ENCODE measurements around the gene SNU13. TPM values are rescaled to one million over a fixed set of nuclear protein-coding genes. Genes with fewer than 3 reads are reported as not detected.

The SNU13 gene
- total RNA-seq, 1 experiment from 2014 or later: 283 TPM

- no peak for TF ChIP-seq REST (IDR thresholded peaks at IDR 0.05; ENCODE audit: low read depth)
- TF ChIP-seq YY1 (IDR thresholded peaks at IDR 0.05; ENCODE audit: extremely low read depth, insufficient replicate concordance, low read depth, low read length): no peak
- TF ChIP-seq POLR2A (IDR thresholded peaks at IDR 0.05; ENCODE audit: borderline replicate concordance, extremely low read depth, insufficient read depth, insufficient read length): no peak
- no peak for TF ChIP-seq JUND (IDR thresholded peaks at IDR 0.05)
Measured at GRCh38 chr22:41642331-41643110, 46.1 kb downstream of the SNU13 start (continued).

- intact Hi-C loops (cut with micrococcal nuclease): no loop called here
Measured at GRCh38 chr22:41641854-41642253, 46.8 kb downstream of the SNU13 start.

More at GRCh38 chr22:41641854-41642253, 46.8 kb downstream of the SNU13 start:
- no peak overlapping the region for H2AFZ ChIP-seq (ENCODE audit: low read depth, low read length, poor library complexity, severe bottlenecking)
- H3K27me3 ChIP-seq (ENCODE audit: insufficient read depth, low read length): no peaks in the 10 kb centered on the region
- H3K4me1 ChIP-seq (ENCODE audit: control insufficient read depth in 1 of 2, insufficient read depth in 2 of 2, low read length in 2 of 2): no peaks in the 10 kb centered on the region
- no peaks in the 10 kb centered on the region for H3K9me2 ChIP-seq (ENCODE audit: insufficient read depth)
- no peak for TF ChIP-seq MAX (IDR thresholded peaks at IDR 0.05)
- no peak for TF ChIP-seq POLR2A (IDR thresholded peaks at IDR 0.05; ENCODE audit: borderline replicate concordance, extremely low read depth, insufficient read depth, insufficient read length)
- no peak for TF ChIP-seq SIN3A (IDR thresholded peaks at IDR 0.05; ENCODE audit: low read depth)
- no peak for TF ChIP-seq CBX3 (IDR thresholded peaks at IDR 0.05; ENCODE audit: low read depth)
- no peak for TF ChIP-seq SP1 (IDR thresholded peaks at IDR 0.05; ENCODE audit: low read depth)
- no peak for TF ChIP-seq ATF3 (IDR thresholded peaks at IDR 0.05)
- TF ChIP-seq ELF1 (IDR thresholded peaks at IDR 0.05; ENCODE audit: borderline replicate concordance, low read depth): no peak
- no peak for TF ChIP-seq ZNF274 (IDR thresholded peaks at IDR 0.05; ENCODE audit: low read depth, low read length)
- TF ChIP-seq REST (IDR thresholded peaks at IDR 0.05; ENCODE audit: low read depth): no peak
- TF ChIP-seq SRF (IDR thresholded peaks at IDR 0.05; ENCODE audit: low read depth): no peak
- no peak for TF ChIP-seq POLR2AphosphoS5 (IDR thresholded peaks at IDR 0.05; ENCODE audit: low read depth, low read length)
- TF ChIP-seq ZFX (IDR thresholded peaks at IDR 0.05): no peak
- TF ChIP-seq FOSL1 (IDR thresholded peaks at IDR 0.05; ENCODE audit: low read depth): no peak
- no peak for TF ChIP-seq RAD21 (IDR thresholded peaks at IDR 0.05; ENCODE audit: low read depth)
- peaks cover 95% of the 10 kb centered on the region for H3K79me2 ChIP-seq (ENCODE audit: insufficient read depth, low read length)
- no peaks in the 10 kb centered on the region for H3K9me3 ChIP-seq (ENCODE audit: control insufficient read depth in 1 of 2, insufficient read depth in 1 of 2, low read depth in 1 of 2, low read length in 2 of 2)
- ChIA-PET POLR2A (no interaction called here), CTCF (no interaction called here), RAD21 (ENCODE audit: low non-redundant PET in 1 of 2, low total read pairs in 2 of 2, uncharacterized antibody in 2 of 2, unreplicated experiment in 2 of 2) (no interaction called here)
- no peak overlapping the region for H3K9ac ChIP-seq (ENCODE audit: low read length)
- no peak for ATAC-seq
- no peak overlapping the region for H3K4me3 ChIP-seq (replicated peaks in 1 of 2; ENCODE audit: low read depth in 1 of 2, low read length in 2 of 2)
- H3K36me3 ChIP-seq (ENCODE audit: control insufficient read depth in 1 of 2, insufficient read depth in 2 of 2, low read length in 2 of 2): peaks cover 63 to 73% of the 10 kb centered on the region in 2 experiments
- BruUV-seq (replicated peaks): no TSS peak
- DNase-seq (ENCODE audit: low read depth, low spot score): no peak
- H4K20me1 ChIP-seq (ENCODE audit: insufficient read depth): peaks cover 3% of the 10 kb centered on the region; the same call in 1 of the 2 replicates
- no peak overlapping the region for H3K4me2 ChIP-seq (ENCODE audit: low read length)
- H3K27ac ChIP-seq (ENCODE audit: low read depth, low read length): no peak overlapping the region
